GM18517 (cell line): ENCODE data around the gene HIPK4.

Experiments
- ATAC-seq: cut with Tn5 transposase; IDR thresholded peaks from one replicate; pipeline ENCODE4 v1.9.1; 2021; ENCODE audit warnings: mild to moderate bottlenecking, moderate library complexity; ENCODE audit not compliant: unreplicated experiment

HIPK4 gene

GRCh38 chr19:40367577-40368434, 22.2 kb downstream of the HIPK4 start:
- no peak for ATAC-seq

GRCh38 chr19:40366697-40367561, 23.1 kb downstream of the HIPK4 start:
- no peak for ATAC-seq

GRCh38 chr19:40365613-40366401, 24.2 kb downstream of the HIPK4 start:
- no peak for ATAC-seq

DNA sequence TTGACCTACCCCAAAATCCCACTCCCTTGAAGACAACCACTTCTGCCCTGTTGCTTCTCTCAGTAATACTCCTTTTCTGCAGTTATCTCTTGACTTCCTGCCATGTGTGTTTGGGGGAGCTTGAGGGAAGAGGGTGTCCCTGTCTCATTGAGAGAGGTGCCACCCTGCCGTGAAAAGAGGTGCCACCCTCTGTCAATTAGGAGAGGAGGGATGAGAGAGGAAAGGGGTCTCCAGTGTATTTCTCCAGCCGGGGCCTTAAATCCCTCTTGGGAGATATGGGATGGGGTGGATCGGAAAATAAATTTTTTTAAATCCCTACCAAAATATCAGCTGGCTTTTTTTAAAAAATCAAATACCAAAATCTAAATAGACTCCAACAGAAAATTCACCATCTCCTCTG, 25.0 kb downstream of the HIPK4 start:
- ATAC-seq: no peak

GRCh38 chr19:40363069-40363468, 26.9 kb downstream of the HIPK4 start:
- ATAC-seq: no peak

DNA sequence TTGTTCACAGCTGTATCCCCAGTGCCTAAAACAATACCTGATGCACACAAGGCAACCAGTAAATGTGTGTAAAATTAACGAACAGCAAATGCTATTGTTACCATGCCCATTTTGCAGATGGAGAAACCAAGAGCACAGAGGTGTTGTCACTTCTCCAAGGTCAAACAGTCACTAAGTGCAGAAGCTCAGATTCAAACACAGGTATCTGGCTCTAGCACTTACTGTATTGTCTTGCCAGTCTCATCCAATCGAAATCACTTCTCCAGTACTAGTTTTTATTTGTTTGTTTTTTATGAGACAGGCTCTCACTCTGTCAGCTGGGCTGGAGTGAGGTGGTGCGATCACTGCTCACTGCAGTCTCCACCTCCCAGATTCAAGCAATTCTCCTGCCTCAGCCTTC, 27.8 kb downstream of the HIPK4 start:
- no peak for ATAC-seq

DNA sequence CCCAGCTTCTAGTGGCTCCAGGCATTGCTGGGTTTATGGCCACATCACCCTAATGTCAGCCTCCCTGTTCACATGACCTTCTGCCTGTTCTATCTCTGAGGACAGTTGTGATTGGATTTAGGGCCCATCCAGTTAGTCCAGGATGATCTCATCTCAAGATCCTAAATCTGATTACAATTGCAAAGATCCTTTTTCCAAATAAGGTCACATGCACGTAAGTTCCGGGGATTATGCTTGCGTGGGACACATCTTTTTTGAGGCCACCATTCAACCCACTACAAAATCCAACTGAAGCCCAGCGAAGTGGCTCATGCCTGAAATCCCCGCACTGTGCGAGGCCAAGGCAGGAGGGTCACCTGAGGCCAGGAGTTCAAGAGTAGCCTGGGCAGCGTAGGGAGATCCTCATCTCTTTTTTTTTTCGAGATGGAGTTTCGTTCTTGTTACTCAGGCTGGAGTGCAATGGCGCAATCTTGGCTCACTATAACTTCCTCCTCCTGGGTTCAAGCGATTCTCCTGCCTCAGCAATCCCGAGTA, 29.2 kb downstream of the HIPK4 start:
- no peak for ATAC-seq

- no peak for ATAC-seq
Observed at GRCh38 chr19:40360020-40360707, 29.8 kb downstream of the HIPK4 start.

GRCh38 chr19:40358773-40359172, 31.2 kb downstream of the HIPK4 start:
- no peak for ATAC-seq

GRCh38 chr19:40357640-40358039, 32.3 kb downstream of the HIPK4 start:
- no peak for ATAC-seq

DNA sequence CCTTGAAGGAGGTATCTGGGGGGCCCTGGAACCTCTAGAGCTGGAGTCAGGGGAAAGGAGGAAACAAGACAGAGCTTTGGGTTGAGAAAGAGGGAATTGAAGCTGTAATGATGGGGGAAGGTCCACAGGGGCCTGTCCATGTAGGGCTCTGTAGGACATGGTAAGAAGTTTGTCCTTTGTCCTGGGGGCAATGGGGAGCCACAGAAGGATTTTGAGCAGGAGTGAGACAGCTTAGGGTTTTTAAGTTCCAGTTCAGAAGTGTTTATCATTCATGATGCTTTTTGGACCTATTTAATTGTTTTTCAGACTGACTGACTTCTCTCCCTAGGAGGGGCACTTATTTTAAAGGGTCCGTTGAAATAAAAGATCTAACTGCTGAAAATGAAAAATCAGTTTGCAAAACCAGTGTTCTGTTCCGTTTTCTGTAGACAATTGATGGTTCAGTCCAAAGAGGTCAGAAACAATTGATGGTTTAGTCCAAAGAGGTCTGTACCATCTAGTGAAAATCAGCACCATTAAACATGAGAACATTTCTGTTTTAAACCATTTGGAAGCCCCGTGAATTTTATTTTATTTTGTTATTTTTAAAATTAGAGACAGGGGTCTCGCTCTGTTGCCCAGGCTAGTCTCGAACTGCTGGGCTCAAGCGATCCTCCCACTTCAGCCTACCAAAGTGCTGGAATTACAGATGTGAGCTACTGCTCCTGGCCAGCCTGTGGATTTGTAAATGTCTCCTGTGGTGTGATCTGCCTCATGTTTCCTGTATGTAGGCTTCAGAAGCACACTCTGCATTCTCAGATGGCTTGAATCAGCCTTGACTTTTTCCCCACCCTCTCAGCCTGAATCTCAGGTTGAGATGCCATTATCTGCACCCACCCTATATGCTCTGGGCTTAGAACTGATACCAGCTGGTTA, 33.0 kb downstream of the HIPK4 start:
- ATAC-seq: no peak

DNA sequence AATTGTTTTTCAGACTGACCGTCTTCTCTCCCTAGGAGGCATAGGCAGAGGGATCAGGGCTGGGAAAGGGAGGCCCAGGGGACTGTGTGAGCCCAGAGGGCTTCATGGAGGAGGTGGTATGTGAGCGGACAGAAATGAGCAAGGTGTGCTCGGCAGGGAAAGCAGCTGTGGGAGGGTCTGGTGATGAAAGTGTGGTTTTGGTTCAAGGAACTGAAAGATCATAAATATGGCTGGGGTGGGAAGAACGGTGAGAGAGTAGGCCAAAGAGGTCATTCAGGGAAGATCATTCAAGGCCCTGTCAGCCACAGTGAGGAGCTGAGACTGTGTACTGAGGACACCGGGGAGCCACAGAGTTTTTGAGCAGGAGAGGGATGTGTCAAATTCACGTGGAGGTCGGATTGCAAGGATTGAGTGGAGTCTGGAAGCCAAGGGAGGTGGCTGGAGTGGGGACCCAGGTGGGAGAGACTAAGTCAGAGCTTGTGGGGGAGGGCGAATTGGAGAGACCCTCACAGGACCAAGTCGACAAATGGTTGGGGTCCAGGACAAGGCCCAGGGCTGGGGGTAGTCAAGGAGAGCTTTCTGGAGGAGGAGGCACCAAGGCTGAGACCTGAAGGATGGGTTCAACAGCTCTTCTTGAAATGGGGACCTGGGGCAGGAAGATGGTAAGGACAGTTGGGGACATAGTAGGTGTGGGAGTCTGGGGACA, 33.9 kb downstream of the HIPK4 start:
- no peak for ATAC-seq

GRCh38 chr19:40348961-40349507, 40.9 kb downstream of the HIPK4 start:
- no peak for ATAC-seq

DNA sequence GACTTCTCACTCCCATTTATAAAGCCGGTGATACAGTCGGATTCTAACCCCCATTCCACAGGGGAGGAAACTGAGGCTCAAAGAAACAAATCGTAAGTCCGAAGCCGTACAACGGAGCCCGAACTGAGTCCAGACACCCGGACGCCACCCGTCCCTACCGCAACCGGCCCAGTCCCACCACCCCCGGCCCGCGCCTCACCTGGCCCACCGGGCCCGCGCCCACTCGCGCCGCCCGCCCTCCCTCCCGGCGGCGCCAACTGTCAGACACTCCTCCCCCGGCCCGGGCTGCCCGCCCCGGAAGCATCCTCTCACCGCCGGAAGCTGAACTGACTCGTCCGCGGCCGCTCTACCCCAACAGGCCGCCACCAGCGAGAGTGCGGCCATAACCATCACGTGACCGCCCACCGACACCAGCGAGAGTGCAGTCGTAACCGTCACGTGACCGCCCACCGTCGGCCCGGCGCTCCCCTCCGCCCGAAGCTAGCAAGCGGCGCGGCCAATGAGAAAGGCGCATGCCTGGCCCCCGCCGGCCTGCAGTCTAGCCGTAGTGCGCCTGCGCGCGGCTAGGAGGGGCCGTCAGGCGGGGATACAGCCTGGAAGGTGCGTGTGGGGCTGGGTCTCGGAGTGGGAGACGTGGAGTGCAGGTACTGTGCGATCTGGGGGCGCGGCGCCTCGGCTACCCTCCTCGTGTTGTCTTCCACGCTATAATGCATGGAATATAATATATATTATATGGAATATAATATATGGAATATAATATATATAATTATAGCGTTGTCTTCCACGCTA, 41.7 kb downstream of the HIPK4 start, which contains the start of the genes C19orf47 and PLD3:
Gene C19orf47 (minus strand): TSS at position 273 of the 789 bp plus-strand sequence. CDS start 6,540 bp downstream, outside the sequence.
Gene PLD3 (plus strand): TSS at position 571 of the 789 bp plus-strand sequence. CDS start 17,789 bp downstream, outside the sequence.
- ATAC-seq: peak; percentile 89

DNA sequence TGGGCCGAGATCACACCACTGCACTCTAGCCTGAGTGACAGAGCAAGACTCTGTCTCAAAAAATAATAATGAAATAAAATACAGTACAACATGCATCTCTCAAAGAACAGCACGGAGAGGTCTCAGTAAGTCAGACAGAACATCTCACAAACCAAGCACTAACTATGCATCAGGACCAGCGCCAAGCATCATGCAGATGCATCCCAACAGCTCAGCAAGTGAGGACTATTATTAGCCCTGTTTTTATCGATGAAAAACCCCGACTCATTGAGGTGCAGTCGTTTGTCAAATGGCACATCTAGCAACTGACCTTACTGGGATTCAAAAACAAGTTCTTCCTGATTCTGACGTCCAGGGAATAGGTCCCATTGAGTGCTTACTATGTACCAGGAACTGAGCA, 45.6 kb downstream of the HIPK4 start:
- ATAC-seq: no peak

GRCh38 chr19:40342644-40343311, 47.2 kb downstream of the HIPK4 start:
- ATAC-seq: no peak
